ENCODE data around the gene TANGO2.

DNA sequence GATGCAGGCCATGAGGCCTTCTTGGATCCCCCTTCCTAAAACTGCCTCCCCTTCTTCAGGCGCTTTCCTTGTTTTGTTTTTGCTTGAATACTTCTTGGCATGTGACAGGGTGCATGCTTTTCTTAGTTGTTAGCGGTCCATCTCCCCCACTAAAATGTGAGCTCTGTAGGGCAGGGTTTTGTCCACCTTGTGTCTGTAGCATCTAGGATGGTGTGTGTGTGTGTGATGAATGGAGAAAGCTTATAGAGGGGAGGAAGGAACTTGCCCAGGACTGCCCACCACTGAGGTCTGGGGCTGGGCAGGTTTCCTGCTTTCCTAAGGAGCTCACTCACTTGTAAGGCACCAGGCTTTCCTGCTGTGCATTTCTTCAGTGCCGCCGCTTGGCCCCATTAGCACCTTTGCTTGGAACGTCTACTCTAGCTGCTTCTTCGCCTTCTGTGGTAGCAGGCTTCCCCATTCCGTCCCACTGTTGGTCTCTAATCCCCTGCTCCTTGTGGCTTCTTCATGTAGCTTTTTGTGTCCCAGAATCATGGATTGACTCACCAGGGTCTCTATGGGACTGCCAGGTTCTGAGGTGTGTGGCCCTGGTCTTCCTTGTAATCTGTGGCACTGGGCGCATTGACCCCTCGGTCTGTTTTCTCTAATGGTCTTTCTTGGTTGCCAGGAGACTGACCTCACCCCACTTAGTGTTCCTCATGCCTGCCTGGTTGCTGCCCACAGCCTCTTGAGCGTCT, 62.4 kb downstream of the TANGO2 start:
- TF ChIP-seq CTCF (IDR thresholded peaks at IDR 0.05), result no peak
- TF ChIP-seq POLR2A (IDR thresholded peaks at IDR 0.05), result no peak
- no peak for TF ChIP-seq EP300 (IDR thresholded peaks at IDR 0.05)
